HCT116 (cell line): ENCODE data around the gene BSG. TPM values are rescaled to one million over a fixed set of nuclear protein-coding genes. Genes with fewer than 3 reads are reported as not detected.
A peak's percentile ranks its signal among the peaks of the same experiment; 100 is the strongest.

ENCODE experiments used
- ATAC-seq: fragments of 200-7000 bp; cut with Tn5 transposase; 2 replicates; pipeline ENCODE4 v1.9.1; 2020; ENCODE audit warnings: mild to moderate bottlenecking, moderate library complexity
- BruUV-seq: library from RNA; stranded (reverse); fragments of 400-500 nt; replicated peaks from 2 replicates; lab custom pipeline; 2021; lab: Mats Ljungman, UMichigan
- CTCF ChIA-PET: fragments of 300-600 bp; sonication (Branson Sonifier 250); formaldehyde crosslinking; loops from one replicate; lab custom pipeline; 2021; ENCODE audit warnings: antibody characterized with exemption; lab: Charles Lee
- POLR2A ChIA-PET: fragments of 300-600, 350-600 bp; sonication (Branson Sonifier 250); formaldehyde crosslinking; loops from one replicate; lab custom pipeline; 2021; ENCODE audit warnings: antibody characterized with exemption; lab: Charles Lee
- RAD21 ChIA-PET, 2 experiments: fragments of 300-600 bp; sonication (Branson Sonifier 250); formaldehyde crosslinking; loops; one replicate each; lab custom pipeline; 2023; ENCODE audit warnings: low total read pairs in 2 of 2; ENCODE audit not compliant: uncharacterized antibody in 2 of 2, unreplicated experiment in 2 of 2, low non-redundant PET in 1 of 2; lab: Charles Lee
- DNase-seq: peaks from one replicate; pipeline ENCODE4 v3.0.0-alpha.2; 2010; ENCODE audit warnings: low read depth, low spot score
- H2AFZ ChIP-seq: fragments of 200-600 bp; shearing (Covaris generic), sonication (generic); 2 replicates; pipeline ENCODE4 v1.6.1; 2017; ENCODE audit warnings: low read depth, mixed run types, mixed read lengths, antibody characterized with exemption, low read length; ENCODE audit not compliant: poor library complexity, severe bottlenecking
- H3K27ac ChIP-seq: 2 replicates; pipeline ENCODE4 v1.5.1; 2012; ENCODE audit warnings: low read depth, low read length
- H3K27me3 ChIP-seq: fragments of 200-600 bp; sonication (generic); 2 replicates; pipeline ENCODE4 v1.6.1; 2016; ENCODE audit warnings: mixed run types, low read length, mixed read lengths; ENCODE audit not compliant: insufficient read depth
- H3K36me3 ChIP-seq, 2 experiments: fragments of 200-500 bp in 1 of 2; fragments of 200-600 bp in 1 of 2; sonication (Bioruptor generic) in 1 of 2; sonication (generic) in 1 of 2; 2 replicates each; pipeline versions ENCODE4 v1.5.1 to v1.6.1; 2014 to 2016; ENCODE audit warnings: low read length in 2 of 2, inconsistent platforms in 1 of 2, mixed read lengths in 1 of 2, mixed run types in 1 of 2; ENCODE audit not compliant: insufficient read depth in 2 of 2, control insufficient read depth in 1 of 2
- H3K4me1 ChIP-seq, 2 experiments: fragments of 200-600 bp in 1 of 2; sonication (generic) in 1 of 2; 2 replicates each; pipeline versions ENCODE4 v1.5.1 to v1.6.1; 2012 to 2017; ENCODE audit warnings: low read length in 2 of 2, inconsistent platforms in 1 of 2, mild to moderate bottlenecking in 1 of 2, mixed read lengths in 1 of 2, mixed run types in 1 of 2, moderate library complexity in 1 of 2; ENCODE audit not compliant: insufficient read depth in 2 of 2, control insufficient read depth in 1 of 2
- H3K4me2 ChIP-seq: fragments of 200-600 bp; sonication (generic); 2 replicates; pipeline ENCODE4 v1.6.1; 2017; ENCODE audit warnings: mixed run types, low read length, mixed read lengths
- H3K4me3 ChIP-seq, 2 experiments: fragments of 200-600 bp in 1 of 2; sonication (generic) in 1 of 2; replicated peaks in 1 of 2; 2 replicates each; pipeline ENCODE4 v1.5.1; 2011 to 2016; ENCODE audit warnings: low read length in 2 of 2, control low read depth in 1 of 2, low read depth in 1 of 2, mild to moderate bottlenecking in 1 of 2, mixed read lengths in 1 of 2, mixed run types in 1 of 2
- H3K79me2 ChIP-seq: fragments of 200-600 bp; sonication (generic); 2 replicates; pipeline ENCODE4 v1.6.1; 2017; ENCODE audit warnings: mild to moderate bottlenecking, mixed run types, low read length, moderate library complexity, mixed read lengths; ENCODE audit not compliant: insufficient read depth
- H3K9ac ChIP-seq: fragments of 200-600 bp; sonication (generic); 2 replicates; pipeline ENCODE4 v1.6.1; 2016; ENCODE audit warnings: low read length, mixed read lengths
- H3K9me2 ChIP-seq: fragments of 200-600 bp; sonication (generic), shearing (Covaris generic); 2 replicates; pipeline ENCODE4 v1.6.1; 2017; ENCODE audit warnings: mixed run types, mild to moderate bottlenecking, moderate library complexity; ENCODE audit not compliant: insufficient read depth
- H3K9me3 ChIP-seq, 2 experiments: fragments of 200-500 bp in 1 of 2; fragments of 200-600 bp in 1 of 2; sonication (Bioruptor generic) in 1 of 2; sonication (generic) in 1 of 2; 2 replicates each; pipeline ENCODE4 v1.6.1; 2014 to 2017; ENCODE audit warnings: low read length in 2 of 2, mixed read lengths in 2 of 2, inconsistent platforms in 1 of 2, low read depth in 1 of 2, mild to moderate bottlenecking in 1 of 2, mixed run types in 1 of 2, moderate library complexity in 1 of 2; ENCODE audit not compliant: control insufficient read depth in 1 of 2, insufficient read depth in 1 of 2
- H4K20me1 ChIP-seq: fragments of 200-600 bp; sonication (generic), shearing (Covaris generic); 2 replicates; pipeline ENCODE4 v1.6.1; 2017; ENCODE audit warnings: mixed run types, mild to moderate bottlenecking, moderate library complexity; ENCODE audit not compliant: insufficient read depth
- CBX3 ChIP-seq: IDR thresholded peaks from 2 replicates; pipeline ENCODE4 v1.6.1; 2012; ENCODE audit warnings: low read depth
- CTCF ChIP-seq, 3 experiments: fragments of 200-600 bp in 1 of 3; sonication (generic) in 1 of 3; IDR thresholded peaks in 2 of 3; conservative IDR thresholded peaks in 1 of 3; 2 replicates each; pipeline ENCODE4 v1.5.1; 2012 to 2017; ENCODE audit warnings: low read depth in 2 of 3, low read length in 2 of 3, antibody characterized with exemption in 1 of 3, borderline replicate concordance in 1 of 3, control low read depth in 1 of 3, mild to moderate bottlenecking in 1 of 3, mixed read lengths in 1 of 3, mixed run types in 1 of 3, moderate library complexity in 1 of 3; ENCODE audit not compliant: insufficient read depth in 1 of 3
- ELF1 ChIP-seq: IDR thresholded peaks from 2 replicates; pipeline ENCODE4 v1.6.1; 2012; ENCODE audit warnings: low read depth, borderline replicate concordance
- EZH2 ChIP-seq: fragments of 200-600 bp; sonication (generic); IDR thresholded peaks from 2 replicates; pipeline ENCODE4 v1.6.1; 2017; ENCODE audit warnings: antibody characterized with exemption, mixed run types
- POLR2A ChIP-seq: IDR thresholded peaks from 2 replicates; pipeline ENCODE4 v1.7.0; 2011; ENCODE audit warnings: borderline replicate concordance; ENCODE audit not compliant: insufficient read depth, insufficient read length; ENCODE audit errors: extremely low read depth
- RAD21 ChIP-seq: IDR thresholded peaks from 2 replicates; pipeline ENCODE4 v1.6.1; 2012; ENCODE audit warnings: low read depth, mild to moderate bottlenecking
- SIN3A ChIP-seq: IDR thresholded peaks from 2 replicates; pipeline ENCODE4 v1.6.1; 2012; ENCODE audit warnings: low read depth
- SP1 ChIP-seq: IDR thresholded peaks from 2 replicates; pipeline ENCODE4 v1.6.1; 2012; ENCODE audit warnings: low read depth
- SRF ChIP-seq: IDR thresholded peaks from 2 replicates; pipeline ENCODE4 v1.6.1; 2012; ENCODE audit warnings: low read depth
- ZBTB33 ChIP-seq: IDR thresholded peaks from 2 replicates; pipeline ENCODE4 v1.6.1; 2011; ENCODE audit warnings: mild to moderate bottlenecking, low read length, moderate library complexity; ENCODE audit not compliant: insufficient replicate concordance; ENCODE audit errors: extremely low read depth
- ZNF274 ChIP-seq: fragments of 200-500 bp; sonication (Bioruptor generic); IDR thresholded peaks from 2 replicates; pipeline ENCODE4 v1.6.1; 2014; ENCODE audit warnings: mild to moderate bottlenecking, low read depth, low read length, inconsistent platforms
- intact Hi-C: fragments of 100-400 bp; cut with micrococcal nuclease; formaldehyde crosslinking; loops from 2 replicates; pipeline ENCODE4 v1.10.0; 2022
- total RNA-seq: library from RNA; stranded (reverse); gene quantifications from one replicate; pipeline ENCODE4 v1.2.1, GENCODE V29; 2021; ENCODE audit not compliant: unreplicated experiment

BSG gene
- total RNA-seq, 1 experiment from 2014 or later: 603 TPM

- no peaks in the 10 kb centered on the region for H3K27me3 ChIP-seq
- intact Hi-C loops: no loop called here
- BruUV-seq: no TSS peak
- no peak overlapping the region for H2AFZ ChIP-seq
- POLR2A ChIA-PET: no interaction called here
- peaks cover 12% of the 10 kb centered on the region; the same call in 1 of the 2 replicates for H3K79me2 ChIP-seq
- RAD21 ChIA-PET: no interaction called here
- ATAC-seq: no peak
- H3K9me3 ChIP-seq: no peaks in the 10 kb centered on the region
- no peak overlapping the region for H3K4me3 ChIP-seq
- no peak overlapping the region for H3K9ac ChIP-seq
- DNase-seq: no peak
- peaks cover 0 to 58% of the 10 kb centered on the region in 2 experiments; a peak in 2 of 4 replicates for H3K36me3 ChIP-seq
- CTCF ChIA-PET: no interaction called here
- peak overlapping the region; percentile 50; the same call in 1 of the 2 replicates for H3K4me2 ChIP-seq
- no peak for TF ChIP-seq EZH2
- TF ChIP-seq POLR2A: no peak
- no peak for TF ChIP-seq SRF
- no peak for TF ChIP-seq CTCF (IDR thresholded peaks at IDR 0.05 in 2 of 3, conservative IDR thresholded peaks at IDR 0.05 in 1 of 3; ENCODE audit: borderline replicate concordance in 1 of 3, insufficient read depth in 1 of 3, low read depth in 2 of 3, low read length in 2 of 3)
- TF ChIP-seq ELF1: no peak
- TF ChIP-seq, all 23 proteins: peak for 0
- H4K20me1 ChIP-seq: no peaks in the 10 kb centered on the region
- H3K27ac ChIP-seq: peak overlapping the region; percentile 53
- H3K4me1 ChIP-seq: peaks cover 4 to 21% of the 10 kb centered on the region in 2 experiments; a peak in 3 of 4 replicates
- H3K9me2 ChIP-seq: no peaks in the 10 kb centered on the region
Measured at GRCh38 chr19:623175-623916, 51.0 kb downstream of the BSG start.

GRCh38 chr19:623974-624373 lies 51.6 kb downstream of the BSG start:
- no peaks in the 10 kb centered on the region for H3K9me2 ChIP-seq
- DNase-seq: no peak
- no peak overlapping the region for H3K4me3 ChIP-seq
- ChIA-PET RAD21 (no interaction called here), POLR2A (no interaction called here), CTCF (no interaction called here)
- intact Hi-C loops: no loop called here
- peaks cover 4 to 21% of the 10 kb centered on the region in 2 experiments; a peak in 3 of 4 replicates for H3K4me1 ChIP-seq
- BruUV-seq: no TSS peak
- ATAC-seq: peak; percentile 73
- H3K79me2 ChIP-seq: peaks cover 18% of the 10 kb centered on the region
- H3K27ac ChIP-seq: peak overlapping the region; percentile 53
- no peak overlapping the region for H2AFZ ChIP-seq
- no peaks in the 10 kb centered on the region for H3K9me3 ChIP-seq
- H4K20me1 ChIP-seq: no peaks in the 10 kb centered on the region
- no peak overlapping the region for H3K9ac ChIP-seq
- peaks cover 1 to 58% of the 10 kb centered on the region in 2 experiments for H3K36me3 ChIP-seq
- no peaks in the 10 kb centered on the region for H3K27me3 ChIP-seq
- H3K4me2 ChIP-seq: peak overlapping the region; percentile 50
- TF ChIP-seq CTCF (IDR thresholded peaks at IDR 0.05 in 2 of 3, conservative IDR thresholded peaks at IDR 0.05 in 1 of 3; ENCODE audit: borderline replicate concordance in 1 of 3, insufficient read depth in 1 of 3, low read depth in 2 of 3, low read length in 2 of 3): no peak
- TF ChIP-seq SIN3A: no peak
- no peak for TF ChIP-seq RAD21
- no peak for TF ChIP-seq CBX3
- TF ChIP-seq ZBTB33: no peak
- TF ChIP-seq POLR2A: no peak
- TF ChIP-seq SP1: no peak
- TF ChIP-seq ZNF274: no peak
